HG02885 (cell line): ENCODE data around the gene EGFLAM.
"Not testable (repeated sequence)": the region's sequence is repeated elsewhere in the genome, so short reads cannot be mapped to it uniquely, and the experiment has no call there.

ENCODE experiments used
- ATAC-seq: cut with Tn5 transposase; IDR thresholded peaks from one replicate; pipeline ENCODE4 v1.9.1; 2021; ENCODE audit warnings: mild to moderate bottlenecking; ENCODE audit not compliant: unreplicated experiment, poor library complexity

Gene EGFLAM

DNA sequence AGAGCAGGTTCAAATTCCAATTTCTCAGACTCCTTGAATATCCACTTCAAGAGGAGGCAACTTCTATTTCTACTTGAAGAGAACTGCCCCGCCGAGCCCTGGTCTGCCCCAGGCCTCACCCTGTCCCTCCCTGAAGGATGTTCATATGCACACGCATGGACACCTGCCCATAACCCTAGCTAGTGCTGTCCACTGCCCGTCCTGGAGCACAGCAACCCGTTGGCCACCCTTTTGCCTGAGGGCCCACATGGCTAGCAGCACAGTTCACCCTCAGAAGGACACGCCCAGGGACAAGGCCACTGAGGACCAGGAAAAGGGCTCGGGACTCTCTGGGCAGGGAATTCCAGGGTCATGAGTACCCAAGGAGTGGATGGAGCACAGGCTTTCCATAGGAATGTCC is 63.6 kb downstream of the EGFLAM start:
- ATAC-seq, result no peak

DNA sequence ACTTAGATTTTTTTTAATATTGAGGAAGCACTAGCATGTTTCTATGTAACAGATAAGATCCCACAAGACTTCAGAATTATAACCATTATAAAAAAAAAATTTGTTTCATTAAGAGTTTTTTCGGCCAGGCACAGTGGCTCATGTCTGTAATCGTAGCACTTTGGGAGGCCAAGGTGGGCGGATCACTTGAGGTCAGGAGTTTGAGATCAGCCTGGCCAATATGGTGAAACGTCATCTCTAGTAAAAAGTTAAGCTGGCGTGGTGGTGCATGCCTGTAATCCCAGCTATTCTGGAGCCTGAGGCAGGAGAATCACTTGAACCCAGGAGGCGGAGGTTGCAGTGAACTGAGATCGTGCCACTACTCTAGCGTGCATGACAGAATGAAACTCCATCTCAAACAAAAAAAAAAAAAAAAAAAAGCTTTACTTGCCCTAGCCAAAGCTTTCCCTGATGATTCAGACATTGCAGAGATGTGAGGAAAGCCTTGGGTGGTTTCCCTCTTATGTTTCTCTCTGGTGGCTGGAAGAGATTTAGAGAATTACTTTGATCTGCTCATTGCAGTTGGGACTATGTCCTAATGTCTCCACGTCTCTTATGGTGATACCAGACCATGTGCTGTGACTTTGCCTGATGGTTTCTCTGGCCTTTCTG is 65.4 kb downstream of the EGFLAM start:
- ATAC-seq, result no peak

DNA sequence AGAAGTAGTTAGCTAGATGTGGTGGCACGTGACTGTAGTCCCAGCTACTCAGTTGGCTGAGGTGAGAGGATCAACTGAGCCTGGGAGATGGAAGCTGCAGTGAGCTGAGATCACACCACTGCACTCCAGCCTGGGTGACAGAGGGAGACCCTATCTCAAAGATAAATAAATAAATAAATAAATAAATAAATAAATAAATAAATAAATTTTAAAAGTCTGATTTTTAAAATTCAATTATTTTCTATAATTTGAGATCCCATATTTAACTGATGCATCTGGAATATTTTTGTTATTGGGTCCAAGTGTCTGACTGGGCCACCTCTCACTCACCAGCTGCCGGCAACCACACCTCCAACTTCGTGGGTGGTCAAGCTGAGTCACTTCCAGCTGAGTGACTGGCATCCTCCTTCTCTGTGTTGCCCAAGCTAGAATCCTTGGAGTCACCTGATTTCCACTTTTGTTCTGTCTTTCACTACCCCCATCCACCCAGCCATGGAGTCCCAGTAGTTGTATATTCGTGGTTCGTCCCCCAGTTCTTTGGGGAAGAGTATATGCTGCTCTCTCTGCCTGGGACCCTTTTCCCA is 70.9 kb downstream of the EGFLAM start:
- no peak for ATAC-seq

DNA sequence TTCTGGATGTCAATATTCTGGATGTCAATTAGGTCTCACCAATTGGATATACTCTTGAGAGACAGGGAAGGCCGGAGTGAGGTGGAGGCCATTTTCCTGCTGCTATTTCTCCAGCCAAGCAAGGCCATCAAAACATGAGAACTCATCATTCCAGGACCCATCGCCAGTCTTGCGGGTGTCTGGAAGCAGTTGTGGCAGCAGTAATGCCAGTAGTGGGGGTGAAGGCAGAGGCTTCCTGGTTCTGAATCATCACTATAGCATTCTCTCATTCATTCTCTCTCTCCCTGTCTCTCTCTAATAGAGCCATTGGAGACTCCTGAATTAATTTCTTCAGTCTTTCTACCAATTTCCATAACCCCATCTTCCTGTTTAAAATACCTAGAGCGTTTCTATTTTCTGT is 71.8 kb downstream of the EGFLAM start:
- no peak for ATAC-seq

DNA sequence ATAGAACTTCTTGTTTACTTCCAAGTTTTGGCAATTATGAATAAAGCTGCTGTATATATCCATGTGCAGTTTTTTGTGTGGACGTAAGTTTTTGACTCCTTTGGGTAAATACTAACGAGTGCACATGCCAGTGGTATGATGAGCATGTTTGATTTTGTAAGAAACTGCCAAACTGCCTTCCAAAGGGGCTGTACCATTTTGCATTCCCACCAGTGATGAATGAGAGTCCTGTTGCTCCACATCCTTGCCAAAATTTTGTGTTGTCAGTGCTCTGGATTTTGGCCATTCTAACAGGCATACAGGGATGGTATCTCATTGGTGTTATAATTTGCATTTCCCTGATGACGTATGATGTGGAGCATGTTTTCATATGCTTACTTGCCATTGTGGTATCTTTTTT is 73.5 kb downstream of the EGFLAM start:
- no peak for ATAC-seq

DNA sequence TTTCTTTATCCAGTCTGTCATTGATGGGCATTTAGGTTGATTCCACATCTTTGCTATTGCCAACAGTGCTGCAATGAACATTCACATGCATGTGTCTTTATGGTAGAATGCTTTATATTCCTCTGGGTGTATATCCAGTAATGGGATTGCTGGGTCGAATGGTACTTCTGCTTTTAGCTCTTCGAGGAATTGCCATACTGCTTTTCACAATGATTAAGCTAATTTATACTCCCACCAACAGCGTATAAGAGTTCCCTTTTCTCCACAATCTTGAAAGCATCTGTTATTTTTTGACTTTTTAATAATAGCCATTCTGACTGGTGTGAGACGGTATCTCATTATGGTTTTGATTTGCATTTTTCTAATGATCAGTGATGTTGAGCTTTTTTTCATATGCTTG is 74.8 kb downstream of the EGFLAM start:
- ATAC-seq, result not testable (repeated sequence)

DNA sequence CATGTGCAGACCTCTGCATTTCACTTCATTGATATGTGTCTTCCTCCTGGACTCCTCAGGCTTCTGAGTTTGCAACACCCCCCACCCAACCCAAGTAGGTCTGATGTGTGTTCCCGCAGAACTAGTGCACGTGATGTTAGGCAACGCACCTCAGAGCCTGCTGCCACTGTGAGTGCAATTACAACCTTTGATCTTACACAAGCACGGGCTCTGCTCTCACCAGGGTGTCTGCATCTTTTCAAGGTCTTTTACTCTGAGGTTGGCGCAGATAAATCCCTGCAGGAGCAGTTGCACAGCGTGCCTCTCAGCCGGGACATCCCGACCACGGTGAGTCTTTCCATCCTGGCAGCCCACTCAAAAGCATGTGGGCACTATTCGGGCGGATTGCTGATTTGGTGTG is 80.1 kb downstream of the EGFLAM start:
- ATAC-seq, result no peak

DNA sequence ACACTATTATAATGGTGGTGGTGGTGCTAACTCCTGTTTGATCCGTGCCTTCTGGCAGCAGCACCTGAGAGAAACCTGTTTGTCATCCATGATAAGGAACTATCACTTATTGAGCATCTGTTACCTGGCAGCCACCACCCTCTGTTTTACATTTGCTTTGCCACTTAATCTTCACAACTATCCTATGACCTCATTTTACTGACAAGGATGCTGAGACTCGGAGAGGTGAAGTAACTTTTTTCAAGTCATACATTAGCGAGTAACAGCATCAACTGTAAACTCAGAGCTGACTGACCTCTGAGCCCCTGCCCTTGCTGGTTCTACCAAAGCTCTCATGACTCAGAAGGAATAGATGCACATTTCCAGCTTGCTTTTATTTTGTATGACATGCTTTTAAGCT is 81.1 kb downstream of the EGFLAM start:
- ATAC-seq, result no peak

DNA sequence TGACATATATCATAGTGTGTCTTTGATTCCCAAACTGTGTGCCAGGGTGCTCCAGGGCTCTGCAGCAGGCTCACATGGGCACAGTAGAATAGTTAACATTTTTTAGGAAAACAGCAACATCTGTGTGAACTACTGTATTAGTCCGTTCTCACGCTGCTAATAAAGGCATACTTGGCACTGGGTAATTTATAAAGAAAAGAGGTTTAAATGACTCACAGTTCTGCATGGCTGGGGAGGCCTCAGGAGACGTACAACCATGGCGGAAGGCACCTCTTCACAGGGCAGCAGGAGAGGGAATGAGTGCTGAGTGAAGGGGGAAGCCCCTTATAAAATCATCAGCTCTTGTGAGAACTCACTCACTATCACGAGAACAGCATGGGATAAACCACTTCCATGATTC is 82.7 kb downstream of the EGFLAM start:
- no peak for ATAC-seq

DNA sequence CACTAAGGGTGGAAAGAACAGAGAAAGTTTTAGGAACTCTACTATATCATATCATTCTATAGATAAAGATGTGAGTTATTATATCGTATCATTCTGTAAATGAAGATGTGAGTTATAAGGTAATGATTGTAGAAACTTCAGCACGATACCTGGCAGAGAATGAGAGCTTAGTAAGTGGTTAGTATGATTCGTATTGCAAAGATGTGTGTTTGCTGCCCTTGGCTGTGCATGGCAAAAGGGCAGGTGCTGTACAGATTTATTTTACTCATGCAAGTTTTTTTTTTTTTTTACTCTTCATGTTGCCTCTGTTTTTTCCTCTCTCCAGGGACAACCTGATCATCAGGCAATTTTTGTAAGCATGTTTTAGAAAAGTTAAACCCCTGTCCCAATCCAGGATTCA is 83.3 kb downstream of the EGFLAM start:
- no peak for ATAC-seq

DNA sequence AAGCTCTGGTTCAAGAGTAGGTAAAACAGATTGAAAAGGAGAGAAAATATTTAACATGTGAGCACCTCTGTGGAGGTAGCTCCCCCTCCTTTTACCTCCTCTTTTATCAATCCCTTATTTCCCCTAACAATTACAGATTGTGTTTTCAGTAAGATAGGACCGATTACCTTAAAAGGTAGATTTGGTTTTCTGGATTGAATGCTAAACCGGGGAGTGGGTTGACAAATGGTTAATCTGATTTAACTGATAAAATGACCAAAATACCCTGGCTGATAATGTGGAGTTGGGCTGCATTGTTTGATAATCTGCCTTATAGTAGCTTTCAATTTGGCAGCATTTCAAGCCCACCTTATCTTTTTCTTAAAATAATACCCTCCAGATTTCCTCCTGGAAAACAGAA is 83.9 kb downstream of the EGFLAM start:
- no peak for ATAC-seq

DNA sequence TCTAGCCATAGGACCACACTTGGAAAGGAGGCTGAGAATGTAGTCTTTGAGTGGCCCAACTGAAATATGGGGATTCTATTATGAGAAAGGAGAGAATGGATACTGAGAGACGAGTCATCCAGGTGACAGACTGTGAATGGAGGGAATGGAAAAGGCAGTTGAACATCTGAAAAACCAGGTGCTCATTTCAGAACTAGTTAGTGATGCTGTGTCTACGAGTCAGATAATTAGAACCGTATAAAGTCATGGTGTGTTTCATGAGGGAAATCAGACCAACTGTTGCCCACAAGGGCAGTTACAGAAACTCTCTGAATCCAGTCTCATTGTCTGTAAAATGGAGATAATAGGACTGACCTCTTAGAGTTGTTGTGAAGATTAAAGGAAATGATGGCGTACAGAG is 86.5 kb downstream of the EGFLAM start:
- no peak for ATAC-seq

DNA sequence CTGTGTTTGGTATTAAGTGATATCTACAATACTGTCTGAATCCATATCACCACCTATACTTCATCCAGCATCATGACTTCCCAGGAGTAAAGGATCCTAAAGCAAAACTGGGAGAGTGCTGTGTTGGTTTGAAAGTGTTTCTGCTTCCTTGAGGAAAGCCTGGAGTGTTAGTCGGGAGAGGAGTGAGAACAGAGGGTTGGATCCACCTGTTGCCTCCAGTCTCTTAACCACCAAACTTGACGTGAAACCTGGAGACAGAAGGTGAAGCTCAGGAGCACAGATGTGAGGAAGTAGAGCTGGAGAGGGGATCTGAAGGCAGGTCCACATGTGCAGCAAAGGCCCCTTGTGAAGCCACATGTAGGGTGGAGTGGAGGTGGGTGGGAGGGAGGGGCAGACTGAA is 88.2 kb downstream of the EGFLAM start:
- ATAC-seq, result no peak

DNA sequence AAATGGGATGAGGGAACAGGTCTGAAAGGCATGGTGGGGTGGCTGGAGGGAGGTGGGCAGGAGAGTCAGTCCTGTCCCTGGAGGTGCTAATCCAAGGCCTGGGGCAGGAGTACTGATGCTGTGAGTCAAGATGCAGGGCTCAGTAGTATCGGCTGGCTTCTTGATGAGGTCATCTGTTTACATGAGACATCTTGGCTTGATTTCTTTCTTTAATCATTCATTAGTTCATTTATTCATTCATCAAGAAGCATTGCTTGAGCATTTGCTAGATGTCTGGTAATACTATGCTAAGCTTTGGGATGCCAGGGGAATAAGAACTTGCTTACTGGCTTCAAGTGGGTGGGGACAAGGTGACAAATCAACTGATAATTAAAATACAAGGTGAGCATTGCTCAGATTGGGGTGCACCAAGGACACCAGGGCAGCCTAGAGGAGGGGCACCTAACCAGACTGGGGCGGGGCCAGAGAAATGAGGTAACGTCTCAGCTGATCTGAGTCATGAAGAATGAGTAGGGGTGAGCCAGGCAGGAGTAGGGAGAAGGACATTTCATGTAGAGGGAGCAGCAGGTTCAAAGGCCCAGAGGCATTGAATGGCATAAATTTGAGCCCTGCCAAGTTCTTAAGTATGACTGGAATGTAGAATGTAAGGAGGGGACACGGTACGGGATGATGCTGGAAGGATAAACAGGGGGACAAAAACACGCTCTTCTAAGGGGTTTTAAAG is 88.8 kb downstream of the EGFLAM start:
- no peak for ATAC-seq

DNA sequence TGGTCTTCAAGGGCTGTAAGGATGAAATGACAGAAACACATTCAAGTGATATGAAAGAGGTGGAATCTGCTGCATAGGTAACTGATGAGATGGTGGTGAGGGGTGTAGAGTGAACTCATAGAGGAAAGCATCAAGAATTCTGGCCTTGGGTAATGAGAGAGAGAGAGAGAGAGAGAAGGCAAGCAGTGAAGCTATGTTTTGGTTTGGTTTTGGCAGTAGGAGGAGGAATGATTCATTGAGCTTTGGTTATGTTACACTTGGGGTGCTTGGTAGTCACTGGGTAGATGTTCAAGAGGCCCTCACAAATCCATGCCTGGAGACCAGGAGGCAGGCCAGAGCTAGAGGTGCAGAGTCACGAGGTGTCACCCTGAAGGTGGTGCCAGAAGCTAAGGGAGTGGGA is 89.5 kb downstream of the EGFLAM start:
- no peak for ATAC-seq

DNA sequence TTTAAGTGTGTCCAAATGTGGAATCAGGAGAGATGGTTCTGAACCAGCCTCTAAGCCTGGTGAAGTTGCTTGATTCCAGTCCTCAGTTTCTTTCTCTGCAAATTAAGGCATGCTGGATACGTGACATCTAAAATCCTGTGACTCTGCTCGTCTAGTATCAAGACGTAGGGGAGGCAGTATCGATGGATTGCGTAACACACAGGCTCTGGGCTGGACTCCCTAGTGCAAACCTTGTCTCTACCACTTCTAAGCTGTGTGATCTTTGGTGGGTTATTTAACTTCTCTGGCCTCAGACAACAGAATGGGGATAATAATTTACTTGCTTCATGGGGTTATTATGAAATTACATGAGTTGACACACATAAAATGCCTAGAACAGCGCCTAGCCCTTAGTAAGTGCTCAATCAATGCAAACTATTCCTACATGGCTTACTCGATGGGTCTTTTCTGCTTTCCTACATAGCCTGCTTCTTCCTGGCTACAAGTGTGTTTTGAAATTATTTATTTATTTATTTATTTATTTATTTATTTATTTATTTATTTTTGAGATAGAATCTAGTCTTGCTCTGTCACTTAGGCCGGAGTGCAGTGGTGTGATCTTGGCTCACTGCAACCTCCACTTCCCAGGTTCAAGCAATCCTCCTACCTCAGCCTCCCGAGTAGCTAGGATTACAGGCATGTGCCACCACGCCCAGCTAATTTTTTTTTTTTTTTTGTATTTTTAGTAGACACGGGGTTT is 102.1 kb downstream of the EGFLAM start:
- ATAC-seq, result no peak

DNA sequence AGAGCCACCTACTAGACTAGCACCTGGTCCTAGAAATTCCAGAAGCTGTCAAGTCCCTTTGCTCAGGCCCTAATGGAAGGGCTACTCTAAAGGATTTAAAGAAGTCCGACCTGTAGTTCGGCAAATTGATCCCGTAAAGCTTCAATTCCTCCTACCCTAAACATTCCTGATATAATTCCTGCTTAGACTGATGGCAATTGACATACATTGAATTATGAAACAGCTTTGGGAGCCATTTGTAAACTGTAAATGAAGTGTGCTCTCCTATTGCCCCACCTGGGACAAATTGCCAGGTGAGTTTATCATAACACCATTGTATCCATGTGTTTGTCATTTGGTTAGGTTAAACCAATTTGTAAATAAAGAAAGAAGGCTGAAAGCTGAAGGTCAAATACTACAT is 104.4 kb downstream of the EGFLAM start:
- no peak for ATAC-seq

DNA sequence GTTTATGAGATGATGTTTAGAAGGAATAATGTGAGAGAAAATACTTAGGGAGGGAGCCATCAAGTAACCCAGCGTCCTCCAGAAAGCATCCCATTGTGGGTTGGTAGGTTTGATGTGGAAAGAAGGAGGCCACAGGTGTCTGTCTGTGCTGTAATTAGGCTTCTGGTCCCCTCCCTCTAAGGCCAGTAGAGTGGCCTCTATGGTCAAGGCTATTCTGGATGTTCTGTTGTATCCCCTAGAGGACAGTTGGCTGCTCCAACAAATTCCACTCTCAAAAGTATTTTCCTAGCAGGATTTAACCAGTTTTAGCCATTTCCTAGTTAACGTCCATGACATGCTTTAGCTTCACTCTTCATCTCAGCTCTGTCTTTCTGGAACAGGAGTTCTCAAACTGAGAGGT is 106.5 kb downstream of the EGFLAM start:
- ATAC-seq, result no peak

DNA sequence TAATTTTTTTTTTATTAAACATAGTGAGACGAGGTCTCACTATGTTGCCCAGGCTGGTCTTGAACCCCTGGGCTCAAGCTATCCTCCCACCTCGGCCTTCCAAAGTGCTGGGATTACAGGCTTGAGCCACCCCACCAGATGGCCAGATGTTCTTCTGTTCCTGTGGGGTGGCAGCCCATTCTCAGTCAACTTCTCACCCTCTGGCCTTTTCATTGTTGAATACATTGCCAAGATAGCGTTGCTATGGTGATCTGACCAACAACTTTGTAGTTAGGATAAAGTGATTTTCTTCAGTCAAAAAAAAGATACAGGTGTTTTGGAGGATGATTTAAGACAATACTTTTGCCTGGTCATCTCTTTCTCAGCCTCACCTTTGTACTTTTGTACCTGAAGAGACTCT is 109.1 kb downstream of the EGFLAM start:
- no peak for ATAC-seq

DNA sequence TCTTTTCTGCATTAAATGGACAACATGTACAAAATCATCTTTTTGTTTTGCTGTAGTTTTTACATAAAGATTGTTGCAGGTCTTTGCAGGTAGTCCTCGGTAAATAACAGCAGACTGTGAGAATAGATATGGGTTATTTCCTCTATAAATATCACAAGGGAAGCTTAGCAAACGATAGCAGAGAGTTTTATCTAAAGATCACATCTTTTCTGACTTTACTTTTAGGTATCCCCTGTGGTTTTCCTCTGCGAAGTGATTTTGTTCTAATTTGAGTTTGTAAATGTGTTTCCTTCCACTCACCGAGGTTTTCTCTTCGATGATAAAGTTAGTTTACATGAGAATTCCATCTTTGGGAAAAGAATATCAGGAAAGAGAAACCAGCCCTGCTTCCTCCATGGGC is 109.6 kb downstream of the EGFLAM start:
- ATAC-seq, result no peak

DNA sequence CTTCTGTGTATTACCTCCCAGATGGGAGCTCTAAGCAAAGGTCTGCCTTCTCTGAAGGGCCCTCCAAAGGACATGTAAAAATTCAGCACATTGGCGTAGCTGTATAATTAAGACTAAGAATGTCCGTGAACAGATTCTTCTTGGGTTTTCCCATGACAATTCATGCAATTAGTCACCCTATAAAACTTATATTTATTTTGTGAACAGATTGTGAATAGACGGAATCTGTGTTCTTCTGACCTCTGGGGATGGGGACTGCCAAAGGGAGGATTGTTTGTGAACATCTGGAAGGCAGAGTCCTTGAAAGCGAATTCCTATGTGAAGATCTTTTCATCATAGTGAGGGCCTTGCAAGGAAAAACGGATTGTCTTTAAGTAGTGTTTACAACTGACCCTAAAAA is 111.3 kb downstream of the EGFLAM start:
- no peak for ATAC-seq
